NCI-H1930 (cell line): Measurements from ENCODE around the gene TBC1D22A.

Experiments used
- DNase-seq, 2 experiments: peaks; one replicate each; lab custom pipeline; 2025; lab: John Stamatoyannopoulos, UW

TBC1D22A gene

DNA sequence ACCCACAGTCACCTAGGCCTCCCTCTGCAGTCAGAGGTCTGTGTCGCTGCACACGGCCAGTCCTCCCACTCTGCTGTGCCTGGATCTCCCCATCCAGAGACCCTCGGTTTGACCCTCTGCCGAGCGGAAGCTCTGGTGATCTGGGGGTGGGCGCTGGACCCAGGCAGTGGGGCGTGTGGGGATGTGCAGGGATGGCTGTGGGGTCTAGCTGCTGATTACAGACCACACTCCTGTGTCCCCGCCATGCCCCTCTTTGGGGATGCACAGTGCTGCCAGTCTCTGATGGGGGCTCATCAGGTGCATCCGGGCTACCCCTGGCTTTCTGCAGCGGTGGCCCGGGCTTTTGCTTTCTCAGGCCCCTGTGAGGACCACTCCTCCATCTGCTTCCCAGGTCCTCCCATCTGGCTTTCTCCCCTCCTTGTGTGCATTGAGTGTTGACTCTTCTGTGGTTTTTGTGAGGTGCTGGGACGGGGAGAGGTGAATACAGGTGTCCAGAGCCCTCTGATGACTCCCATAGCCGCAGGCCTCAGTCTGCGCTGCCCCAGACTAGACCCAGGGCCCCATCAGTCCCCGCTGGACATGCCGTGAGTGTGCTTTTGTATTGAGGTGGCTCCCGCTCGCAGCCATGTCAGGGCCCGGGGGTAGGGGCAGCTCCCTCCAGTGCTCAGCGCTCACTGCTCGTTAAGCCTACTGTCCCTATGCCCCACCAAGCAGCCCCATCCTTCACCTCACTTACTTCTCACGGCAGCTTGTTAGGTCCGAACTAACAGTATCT lies 251.6 kb downstream of the TBC1D22A start:
- no peak for DNase-seq

DNA sequence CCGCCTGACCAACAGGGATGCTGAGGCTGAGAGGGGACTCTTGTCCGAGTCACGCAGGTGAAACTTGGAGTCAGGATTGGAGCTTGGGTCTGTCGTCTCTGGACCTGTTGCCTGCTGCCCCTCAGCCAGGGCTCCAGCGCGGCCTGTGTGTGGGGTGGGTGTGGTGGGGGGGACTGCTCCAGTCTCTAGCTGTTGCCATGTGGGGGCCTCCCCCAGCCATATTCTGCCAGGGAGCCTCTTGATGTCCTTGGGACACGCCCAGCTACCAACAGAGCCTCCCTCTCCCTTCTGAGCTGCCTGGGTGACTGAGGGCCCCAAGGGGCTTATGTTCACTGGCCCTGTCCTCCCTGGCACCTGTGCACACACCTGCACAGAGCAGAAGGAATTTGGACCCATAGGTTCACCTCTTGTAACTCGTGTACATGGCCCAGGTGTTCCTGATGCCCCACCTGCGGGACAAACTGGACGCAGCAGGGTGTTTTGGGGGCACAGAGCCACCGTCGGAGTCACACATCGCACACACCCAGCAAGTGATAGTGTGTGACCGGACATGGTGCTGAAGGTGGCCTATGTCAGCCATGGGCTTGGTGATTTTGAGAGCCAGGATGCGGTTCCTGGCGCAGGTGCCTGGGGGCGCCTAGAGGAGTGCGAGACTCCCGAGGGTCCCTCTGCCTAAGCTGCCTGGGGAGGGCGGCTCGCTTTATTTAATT lies 252.3 kb downstream of the TBC1D22A start:
- no peak for DNase-seq

GRCh38 chr22:47015589-47016178 lies 253.2 kb downstream of the TBC1D22A start:
- no peak for DNase-seq

DNA sequence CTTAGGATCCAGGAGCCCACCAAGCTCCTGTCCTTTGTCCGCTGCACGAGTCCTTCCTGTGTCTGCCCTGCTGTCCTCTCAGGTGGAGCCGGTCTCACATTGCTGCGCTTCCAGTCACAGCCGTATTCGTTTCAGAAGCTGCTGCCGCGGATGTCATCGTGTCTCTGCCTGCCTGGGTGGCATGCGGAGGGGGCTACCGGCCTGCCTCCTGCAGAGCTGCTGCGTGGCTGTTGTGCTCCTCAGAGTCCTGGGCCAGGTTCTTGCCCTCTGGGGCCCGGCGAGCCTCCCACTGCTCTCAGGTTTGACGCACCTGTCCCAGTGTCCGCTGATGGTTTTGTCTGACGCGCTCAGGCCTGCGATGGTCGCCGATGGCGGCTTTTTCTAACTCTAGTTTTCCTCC lies 254.2 kb downstream of the TBC1D22A start:
- no peak for DNase-seq

- no peak for DNase-seq
These were observed 254.8 kb downstream of the TBC1D22A start for GRCh38 chr22:47017245-47017644.

DNA sequence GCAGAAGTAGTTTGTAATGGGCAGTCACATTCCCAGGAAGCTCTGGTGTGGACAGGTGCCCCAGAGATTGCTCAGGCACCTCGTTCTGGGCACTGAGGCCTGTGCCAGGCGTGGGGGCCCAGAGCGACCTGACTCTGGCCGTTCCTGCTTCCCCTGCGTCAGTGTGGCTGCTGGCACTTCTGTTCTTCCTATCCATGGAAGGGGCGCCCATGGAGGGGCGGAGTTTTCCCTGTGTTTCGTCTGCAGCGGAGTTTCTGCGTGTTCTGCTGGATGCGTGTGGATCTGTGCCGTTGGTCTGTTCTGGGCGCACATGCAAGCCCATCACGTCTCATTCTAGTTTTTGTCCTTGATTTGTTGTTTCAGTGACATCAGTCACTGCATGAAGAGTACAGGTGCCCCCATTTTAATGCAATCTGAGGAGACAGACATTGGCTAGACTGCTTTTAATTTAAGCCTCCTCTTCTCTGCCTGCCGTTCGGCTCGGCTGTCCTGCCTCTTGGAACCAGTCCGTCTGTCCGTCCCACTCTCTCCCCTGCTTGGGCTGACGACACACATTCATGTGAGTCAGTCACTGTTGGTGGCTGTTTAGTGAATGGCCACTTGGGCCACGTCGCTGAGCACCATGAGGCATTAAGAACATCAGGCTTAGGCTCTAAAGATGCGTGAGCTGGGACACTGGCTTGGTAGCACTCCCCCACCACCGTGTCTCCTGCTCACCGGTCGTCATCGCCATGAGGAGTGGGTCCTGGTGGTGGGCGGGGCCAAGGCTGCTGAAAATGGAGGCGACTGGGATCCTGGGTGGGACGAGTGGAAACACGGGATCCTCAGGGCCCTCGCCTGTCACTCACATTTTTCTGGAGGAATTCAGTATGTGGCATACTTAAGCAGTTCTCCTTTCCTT lies 255.8 kb downstream of the TBC1D22A start:
- DNase-seq = no peak

GRCh38 chr22:47019012-47019790 lies 256.8 kb downstream of the TBC1D22A start:
- DNase-seq = no peak

DNA sequence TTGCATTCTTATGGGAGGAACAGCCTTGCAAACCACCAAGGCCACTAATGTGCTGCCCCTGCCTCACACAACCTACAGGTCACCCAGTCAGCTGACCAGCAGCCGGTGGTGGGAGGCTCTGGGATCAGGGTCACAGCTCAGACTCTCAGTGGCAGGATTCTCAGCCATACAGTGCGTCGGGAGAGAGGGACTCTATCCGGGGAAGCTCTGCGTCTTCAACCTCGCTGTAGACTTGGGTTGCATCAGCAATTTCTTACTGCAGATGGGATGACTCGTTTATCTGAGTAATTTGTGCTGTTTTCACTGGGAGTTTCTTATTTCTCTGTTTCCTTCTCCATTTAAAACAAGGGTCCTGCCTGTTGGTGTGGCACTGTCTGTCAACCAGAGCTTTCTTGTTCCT lies 257.7 kb downstream of the TBC1D22A start:
- no peak for DNase-seq

DNA sequence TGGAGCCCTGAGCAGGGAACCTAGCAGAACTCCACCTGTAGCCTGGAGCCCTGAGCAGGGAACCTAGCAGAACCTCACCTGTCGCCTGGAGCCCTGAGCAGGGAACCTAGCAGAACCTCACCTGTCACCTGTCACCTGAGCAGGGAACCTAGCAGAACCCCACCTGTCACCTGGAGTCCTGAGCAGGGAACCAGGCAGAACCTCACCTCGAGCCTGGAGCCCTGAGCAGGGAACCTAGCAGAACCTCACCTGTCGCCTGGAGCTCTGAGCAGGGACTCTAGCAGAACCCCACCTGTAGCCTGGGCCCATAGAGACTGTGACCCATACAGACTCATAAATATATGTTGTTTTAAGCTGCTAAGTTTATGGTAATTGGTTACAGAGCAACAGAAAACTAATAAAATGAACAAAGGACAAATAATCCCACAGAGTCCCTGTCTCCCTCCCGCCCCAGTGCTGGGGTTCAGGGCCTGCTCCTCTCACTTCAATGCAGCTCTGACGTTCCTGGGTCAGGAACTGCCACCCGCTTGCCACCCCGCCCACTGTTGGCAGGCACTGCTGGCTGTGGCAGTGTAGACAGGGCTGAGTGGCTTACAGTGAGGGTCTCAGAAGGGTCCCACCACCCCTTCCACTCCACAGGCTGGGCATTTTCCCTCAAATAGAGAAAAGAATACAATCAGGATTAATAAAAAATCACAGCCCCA lies 259.1 kb downstream of the TBC1D22A start:
- DNase-seq = no peak

GRCh38 chr22:47022075-47022473 lies 259.6 kb downstream of the TBC1D22A start:
- no peak for DNase-seq

GRCh38 chr22:47022475-47022874 lies 260.0 kb downstream of the TBC1D22A start:
- DNase-seq = no peak

DNA sequence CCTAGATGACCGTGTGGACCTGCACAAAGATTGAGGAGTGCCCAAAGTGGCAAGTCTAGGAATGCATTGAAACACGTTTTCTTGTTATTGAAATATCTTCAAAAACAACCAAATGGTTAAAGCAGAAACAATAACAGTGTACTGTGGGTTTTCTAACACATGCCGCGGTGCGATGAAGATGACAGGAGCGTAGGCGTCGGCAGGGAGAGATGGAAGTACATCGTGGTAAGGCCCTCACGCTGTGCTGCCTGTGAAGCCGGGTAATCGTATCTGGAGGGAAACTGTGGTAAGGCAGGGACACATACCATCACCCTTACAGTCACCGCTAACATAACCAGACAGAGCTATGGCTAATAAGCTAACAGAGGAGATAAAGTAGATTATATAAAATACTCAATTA lies 261.4 kb downstream of the TBC1D22A start:
- DNase-seq = no peak

- no peak for DNase-seq
These were observed 265.3 kb downstream of the TBC1D22A start for GRCh38 chr22:47027766-47028165.

DNA sequence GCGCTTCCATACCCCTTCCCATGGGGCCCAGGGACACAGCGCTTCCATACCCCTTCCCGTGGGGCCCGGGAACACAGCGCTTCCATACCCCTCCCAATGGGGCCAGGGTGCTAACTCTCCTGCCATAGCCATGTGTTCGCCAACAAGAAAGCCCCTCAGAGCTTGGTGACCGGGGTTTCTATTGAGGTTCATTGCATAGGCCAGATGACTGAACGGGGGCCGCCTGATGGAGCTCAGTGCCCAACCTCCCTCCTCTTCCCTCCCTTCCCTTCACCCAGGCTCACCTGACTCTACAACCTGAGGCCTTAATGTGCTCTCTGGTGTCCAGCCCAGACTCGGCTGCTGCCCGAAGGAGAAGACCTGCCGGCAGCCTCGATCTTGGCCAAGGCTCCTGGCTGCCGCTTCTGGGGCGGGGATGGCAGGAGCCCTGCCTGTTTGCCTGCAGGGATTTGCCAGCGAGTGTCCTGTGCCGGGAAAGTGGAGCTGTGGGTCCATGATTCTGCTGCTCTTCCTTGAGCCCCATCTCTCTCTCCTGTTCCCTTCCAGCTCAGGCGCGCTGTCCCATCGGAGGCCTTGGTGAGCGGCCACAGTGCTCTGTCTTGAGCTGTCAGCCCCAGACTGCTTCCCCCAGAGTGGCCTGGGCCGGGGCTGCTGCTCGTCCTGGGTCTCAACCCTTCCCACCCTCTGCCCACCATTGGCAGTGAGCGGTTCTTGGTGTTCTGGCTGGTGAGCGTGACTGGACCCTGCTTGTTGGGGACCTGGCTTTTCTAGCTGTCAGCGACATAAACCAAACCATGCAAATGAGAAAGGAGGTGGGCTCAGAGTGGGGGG lies 267.0 kb downstream of the TBC1D22A start:
- no peak for DNase-seq

DNA sequence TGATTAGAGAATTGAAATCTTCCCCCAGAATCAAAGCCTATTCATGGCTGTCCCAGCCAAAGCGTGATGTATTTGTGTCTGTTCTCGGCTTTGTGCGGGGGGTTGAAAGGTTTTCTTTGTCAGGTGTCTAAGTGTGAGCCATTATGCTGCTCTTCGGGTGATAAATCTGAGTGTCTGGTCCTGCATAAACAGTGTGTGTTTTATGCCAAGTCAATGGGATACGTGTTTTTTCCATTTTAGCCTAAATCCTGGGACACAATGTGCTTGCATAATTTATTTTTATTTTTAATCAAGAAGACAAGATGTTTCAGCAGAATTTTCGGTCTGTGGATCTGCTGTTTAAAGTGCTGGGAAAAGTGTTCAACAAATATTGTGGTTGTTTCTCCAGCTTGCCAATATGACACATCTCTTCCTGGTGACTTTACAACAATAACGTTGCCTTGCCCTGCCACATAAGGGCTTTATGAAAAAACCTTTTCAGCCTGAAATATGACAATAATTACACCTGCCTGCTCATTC lies 267.8 kb downstream of the TBC1D22A start:
- DNase-seq = no peak

DNA sequence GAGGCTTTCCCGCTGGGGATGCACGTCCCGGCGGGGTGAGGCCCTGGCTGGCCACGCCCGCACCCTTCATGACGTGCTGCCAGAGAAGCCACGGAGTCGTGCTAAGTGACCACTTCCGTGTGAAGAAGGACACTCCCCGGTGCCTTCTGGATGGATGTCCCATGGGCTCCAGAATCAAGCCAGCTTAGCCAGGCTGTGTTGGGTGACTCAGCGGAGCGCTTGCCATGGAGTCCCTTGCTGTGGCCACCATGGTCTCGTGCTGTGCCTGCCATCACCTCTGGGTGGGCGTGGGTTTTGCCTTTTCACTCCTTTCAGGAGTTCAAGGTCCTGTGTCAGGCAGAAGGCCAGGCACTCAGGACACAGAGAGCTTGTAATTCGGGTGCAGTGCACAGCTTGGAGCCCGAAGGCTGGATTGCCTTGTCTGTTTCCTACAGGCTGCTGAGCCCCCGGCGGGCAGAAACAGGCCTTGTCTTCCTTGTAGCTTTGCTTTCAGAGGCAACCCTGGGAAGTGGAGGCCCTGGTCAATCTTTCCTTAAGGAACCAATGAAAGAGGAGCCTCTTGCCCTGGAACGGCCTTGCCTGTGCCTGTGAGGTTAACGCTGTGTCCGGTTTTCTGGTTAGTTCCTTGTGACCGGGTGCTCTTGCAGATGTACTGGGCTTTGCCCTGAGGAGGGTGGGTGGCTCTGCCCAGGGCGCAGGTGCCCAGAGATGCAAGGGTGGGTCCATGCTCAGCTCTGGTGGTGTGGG lies 268.6 kb downstream of the TBC1D22A start:
- no peak for DNase-seq

GRCh38 chr22:47031628-47031915 lies 269.1 kb downstream of the TBC1D22A start:
- no peak for DNase-seq

DNA sequence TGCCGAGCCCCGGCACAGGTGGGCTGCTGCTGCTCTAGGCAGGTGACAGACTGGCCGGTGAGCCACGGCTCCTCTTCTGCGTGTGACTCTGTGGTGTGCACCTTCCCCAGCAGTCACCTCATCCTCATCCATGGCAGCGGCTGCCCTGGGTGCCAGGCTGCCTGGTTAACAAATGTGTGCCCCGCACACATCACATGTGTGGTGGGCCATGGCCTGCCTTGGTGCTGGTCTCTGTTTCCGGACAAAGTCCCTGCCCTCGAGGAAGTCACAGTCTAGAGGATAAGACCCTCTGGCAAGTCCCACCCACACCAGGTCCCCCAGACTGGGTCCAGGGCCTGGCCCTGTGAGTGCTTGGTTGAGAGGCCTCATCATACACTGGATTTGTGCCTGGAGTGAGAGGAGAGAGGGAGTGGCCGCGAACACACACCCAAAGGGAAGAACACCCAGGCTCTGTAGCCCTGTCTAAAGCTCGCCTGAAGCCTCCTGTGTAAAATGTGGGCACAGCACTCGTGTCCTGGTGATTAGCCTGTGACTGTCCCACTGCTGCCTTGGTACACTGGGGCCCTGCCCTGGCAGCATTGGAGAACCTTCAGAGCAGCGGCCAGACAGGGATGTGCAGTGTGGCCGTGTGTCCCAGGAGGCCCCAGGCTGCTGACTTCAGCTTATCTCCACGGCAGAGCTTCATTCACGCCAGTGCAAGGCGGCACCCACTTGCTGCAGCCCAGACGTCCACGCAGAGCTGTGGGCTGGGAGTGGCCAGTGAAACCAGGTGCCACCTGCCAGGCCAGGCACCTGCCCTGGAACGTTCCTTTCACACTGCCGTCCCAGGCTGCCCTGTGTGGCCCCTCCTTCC lies 269.9 kb downstream of the TBC1D22A start:
- no peak for DNase-seq
